Choroid plexus epithelial cell (primary cell): ENCODE measurements around the gene CHMP6.

Experiments used
- DNase-seq: peaks from one replicate; pipeline ENCODE4 v3.0.0-alpha.2; 2010; ENCODE audit warnings: low read depth
- H3K4me3 ChIP-seq: 2 replicates; pipeline ENCODE4 v1.5.1; 2011; ENCODE audit warnings: low read depth, mild to moderate bottlenecking, control low read depth, low read length, moderate library complexity
- TF ChIP-seq, protein P1 (sequence below): conservative IDR thresholded peaks from 2 replicates; pipeline ENCODE4 v1.5.1; 2011; ENCODE audit warnings: low read depth, mild to moderate bottlenecking, control low read depth, inconsistent platforms, low read length, moderate library complexity

The CHMP6 gene

DNA sequence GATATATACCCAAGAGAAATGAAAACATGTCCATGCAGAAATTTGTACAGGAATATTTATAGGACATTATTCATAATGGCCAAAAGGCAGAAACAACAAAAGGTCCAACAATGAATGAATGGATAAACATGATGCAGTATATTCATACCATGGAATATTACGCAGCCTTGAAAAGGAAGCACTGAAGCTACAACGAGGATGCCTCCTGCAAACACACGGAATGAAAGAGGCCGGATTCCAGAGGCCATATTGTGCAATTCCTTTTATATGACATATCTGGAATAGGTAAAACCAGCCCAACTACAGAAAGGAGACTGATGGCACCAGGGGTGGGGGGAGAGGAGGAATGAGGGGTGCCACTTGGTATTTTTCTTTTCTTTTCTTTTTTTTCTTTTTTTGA lies 14.5 kb upstream of the CHMP6 start:
- TF ChIP-seq, protein P1, sequence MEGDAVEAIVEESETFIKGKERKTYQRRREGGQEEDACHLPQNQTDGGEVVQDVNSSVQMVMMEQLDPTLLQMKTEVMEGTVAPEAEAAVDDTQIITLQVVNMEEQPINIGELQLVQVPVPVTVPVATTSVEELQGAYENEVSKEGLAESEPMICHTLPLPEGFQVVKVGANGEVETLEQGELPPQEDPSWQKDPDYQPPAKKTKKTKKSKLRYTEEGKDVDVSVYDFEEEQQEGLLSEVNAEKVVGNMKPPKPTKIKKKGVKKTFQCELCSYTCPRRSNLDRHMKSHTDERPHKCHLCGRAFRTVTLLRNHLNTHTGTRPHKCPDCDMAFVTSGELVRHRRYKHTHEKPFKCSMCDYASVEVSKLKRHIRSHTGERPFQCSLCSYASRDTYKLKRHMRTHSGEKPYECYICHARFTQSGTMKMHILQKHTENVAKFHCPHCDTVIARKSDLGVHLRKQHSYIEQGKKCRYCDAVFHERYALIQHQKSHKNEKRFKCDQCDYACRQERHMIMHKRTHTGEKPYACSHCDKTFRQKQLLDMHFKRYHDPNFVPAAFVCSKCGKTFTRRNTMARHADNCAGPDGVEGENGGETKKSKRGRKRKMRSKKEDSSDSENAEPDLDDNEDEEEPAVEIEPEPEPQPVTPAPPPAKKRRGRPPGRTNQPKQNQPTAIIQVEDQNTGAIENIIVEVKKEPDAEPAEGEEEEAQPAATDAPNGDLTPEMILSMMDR, result no peak
- H3K4me3 ChIP-seq, result no peak overlapping the region
- no peak for DNase-seq

DNA sequence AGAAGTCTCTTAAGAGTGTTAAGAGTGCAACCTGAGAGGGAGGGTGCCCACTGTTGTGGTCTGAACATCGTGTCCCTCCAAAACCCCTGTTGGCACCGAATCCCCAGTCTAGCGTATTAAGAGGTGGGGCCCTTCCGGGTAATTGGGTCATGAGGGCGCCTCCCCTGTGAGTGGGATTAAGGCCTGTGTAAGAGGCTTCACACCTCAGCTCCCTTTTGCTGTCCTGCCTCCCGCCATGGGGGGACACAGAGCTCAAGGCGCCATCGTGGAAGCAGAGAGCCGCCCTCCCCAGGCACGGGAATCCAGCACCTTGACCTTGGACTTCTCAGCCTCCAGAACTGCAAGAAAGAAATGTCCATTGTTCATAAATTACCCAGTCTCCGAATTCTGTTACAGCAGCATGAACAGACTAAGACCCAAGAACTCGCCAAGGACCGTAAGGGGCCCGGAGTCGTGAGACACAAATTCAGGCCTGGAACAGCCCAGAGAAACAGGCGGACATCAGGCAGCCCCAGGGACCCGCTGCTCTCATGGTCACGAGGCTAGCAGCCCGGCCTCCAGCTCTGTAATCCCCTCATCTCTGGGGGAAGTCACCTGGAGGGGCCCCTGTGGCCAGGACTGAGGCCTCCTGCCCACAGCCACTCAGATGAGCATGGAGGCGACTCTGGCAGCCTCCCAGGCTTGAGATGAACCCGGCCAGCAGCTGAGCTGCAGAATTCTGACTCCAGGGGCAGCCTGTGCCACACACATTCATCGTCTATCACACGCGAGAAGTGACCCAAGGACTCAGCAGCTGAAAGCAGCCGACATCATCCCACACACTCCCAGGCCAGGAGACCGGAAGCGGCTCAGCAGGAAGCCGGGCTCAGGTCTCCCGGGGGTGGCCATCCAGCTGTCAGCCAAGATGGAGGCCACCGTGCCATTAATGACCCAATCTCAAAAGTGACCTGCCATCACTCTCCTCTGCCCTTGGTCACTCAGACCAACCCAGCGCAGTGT lies 12.8 kb upstream of the CHMP6 start:
- TF ChIP-seq, protein P1, result no peak
- no peak for DNase-seq
- no peak overlapping the region for H3K4me3 ChIP-seq

DNA sequence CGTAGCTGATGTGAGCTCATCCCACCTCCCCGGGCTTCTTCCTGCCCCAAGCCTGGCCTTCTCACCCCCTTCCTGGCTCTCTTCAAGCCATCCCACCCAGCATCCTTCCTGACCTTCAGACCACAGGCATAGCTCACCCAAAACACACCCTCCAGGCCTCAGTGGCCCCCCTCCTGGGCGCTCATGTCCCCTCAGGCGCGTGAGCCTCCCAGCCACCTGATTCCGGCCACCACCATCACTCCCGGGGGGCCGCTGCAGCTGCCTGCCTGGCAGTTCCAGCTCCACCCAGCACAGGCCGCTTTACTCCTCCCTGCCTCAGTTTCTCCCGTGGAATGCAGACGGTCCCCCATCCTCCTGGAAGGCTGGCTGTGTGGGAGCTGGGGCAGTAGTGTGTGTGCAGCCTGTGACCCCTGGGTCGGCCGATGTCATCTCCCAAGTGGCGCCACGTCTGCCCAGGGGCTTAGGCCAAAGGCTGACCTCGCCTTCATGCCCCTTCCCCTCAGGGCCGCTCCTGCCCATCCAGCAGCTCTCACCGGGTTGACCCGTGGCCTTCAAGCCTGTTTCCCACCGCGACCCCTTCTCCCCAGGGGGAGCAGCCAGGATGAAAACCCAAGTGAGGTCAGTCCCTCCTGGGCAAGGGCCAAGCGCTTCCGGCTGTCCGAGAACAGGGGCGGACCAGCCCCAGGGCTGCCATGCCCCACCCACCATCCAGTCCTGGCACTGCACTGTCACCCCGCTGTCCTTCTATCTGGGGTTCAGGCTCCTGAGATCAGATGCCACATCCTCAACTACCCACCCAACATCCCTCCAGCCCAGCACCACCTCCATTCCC lies 11.9 kb upstream of the CHMP6 start:
- no peak overlapping the region for H3K4me3 ChIP-seq
- no peak for DNase-seq
- TF ChIP-seq, protein P1, result no peak

DNA sequence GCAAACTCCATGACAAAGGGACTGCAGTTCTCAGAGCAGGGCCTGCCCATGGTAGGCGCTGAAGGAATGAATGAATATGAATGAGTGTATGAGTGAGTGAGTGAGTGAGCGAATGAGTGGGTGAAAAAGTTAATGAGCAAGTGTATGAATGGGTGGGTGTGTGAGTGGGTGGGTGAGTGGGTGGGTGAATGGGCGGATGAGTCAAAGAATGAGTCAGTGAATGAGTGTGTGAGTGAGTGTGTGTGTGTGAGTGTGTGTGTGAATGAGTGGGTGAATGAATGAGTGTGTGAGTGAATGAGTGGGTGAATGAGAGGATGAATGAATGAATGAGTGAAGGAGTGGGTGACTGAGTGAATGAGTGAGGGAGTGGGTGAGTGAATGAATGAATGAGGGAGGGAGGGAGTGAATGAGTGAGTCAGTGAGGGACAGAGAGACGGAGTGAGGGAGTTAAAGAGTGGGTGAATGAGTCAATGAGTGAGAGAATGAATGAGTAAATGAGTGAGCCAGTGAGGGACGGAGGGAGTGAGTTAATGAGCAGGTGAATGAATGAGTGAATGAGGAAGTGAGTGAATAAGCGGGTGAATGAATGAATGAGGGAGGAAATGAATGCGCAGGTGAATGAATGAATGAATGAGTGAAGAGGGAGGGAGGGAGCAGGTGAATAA lies 11.1 kb upstream of the CHMP6 start:
- no peak for DNase-seq
- TF ChIP-seq, protein P1, result no peak
- H3K4me3 ChIP-seq, result no peak overlapping the region

DNA sequence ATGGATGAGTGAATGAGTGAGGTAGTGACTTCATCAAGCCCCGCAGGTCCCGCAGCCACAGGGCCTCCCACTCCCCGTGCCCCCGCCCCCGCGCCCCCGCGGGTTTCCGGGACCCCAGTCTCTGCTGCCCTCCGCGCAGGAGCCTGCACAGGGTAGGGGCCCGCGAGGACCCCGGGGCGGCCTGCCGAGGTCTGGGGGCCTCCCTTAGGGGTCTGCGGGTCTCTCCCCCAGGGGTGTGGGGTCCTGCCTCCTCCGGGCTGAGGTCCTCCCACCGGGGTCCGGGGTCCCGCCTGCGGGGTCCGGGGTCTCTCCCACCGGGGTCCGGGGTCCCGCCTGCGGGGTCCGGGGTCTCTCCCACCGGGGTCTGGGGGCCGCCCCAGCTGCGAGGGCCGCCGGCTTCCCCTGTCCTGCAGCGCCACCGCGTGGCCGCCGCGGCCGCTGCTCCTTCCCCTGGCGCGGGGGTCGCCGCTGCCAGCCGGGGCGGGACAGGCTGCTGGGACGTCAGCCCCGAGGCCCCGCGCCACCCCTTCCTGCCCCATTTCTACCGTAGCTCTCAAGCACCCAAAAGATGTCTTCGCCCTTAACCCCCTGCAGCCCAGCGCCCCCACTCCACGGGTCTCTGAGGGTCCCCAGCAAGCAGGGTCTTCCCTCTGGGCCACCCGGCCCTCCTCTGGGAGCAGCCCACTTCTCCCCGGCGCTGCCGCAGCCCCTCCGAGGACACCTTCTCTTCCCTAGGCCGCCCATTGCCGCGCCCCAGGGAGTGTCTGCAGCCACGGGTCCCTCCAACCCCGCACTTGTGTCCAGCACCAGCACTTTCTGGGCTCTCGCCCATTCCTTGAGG lies 10.4 kb upstream of the CHMP6 start:
- TF ChIP-seq, protein P1, result peak; percentile 48
- H3K4me3 ChIP-seq, result no peak overlapping the region
- DNase-seq, result no peak

DNA sequence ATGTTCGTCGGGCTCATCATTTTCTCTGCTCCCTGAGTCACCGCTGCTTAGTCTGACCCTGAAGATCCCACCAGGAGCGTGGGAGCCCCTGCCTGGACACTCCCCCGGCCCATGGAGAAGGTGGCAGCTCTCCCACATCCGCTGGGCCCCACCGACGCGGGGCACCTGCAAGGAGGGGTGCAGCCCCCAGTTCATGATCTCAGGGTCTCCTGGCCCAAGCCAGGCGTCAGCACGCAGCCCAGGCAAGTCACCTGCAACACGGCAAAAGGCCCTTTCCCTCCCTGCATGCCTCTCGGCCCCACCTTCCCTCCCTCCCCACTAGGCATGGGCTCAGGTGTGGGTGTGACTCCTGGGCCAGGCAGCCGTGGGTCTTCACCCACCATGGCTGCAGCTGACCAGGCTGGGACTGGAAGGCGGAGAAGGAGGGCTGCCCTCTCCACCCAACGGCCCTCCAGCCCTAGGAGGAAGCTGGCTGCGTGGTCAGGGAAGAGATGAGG lies 9.7 kb upstream of the CHMP6 start:
- no peak overlapping the region for H3K4me3 ChIP-seq
- DNase-seq, result no peak
- TF ChIP-seq, protein P1, result no peak
